ENCODE data around the gene ZC3H6. TPM values are rescaled to one million over a fixed set of nuclear protein-coding genes. Genes with fewer than 3 reads are reported as not detected.

The ZC3H6 gene
- total and polyA plus RNA-seq, 2 of the 4 experiments (the other 2 are of a cell fraction) = 0.55 to 2.0 TPM

DNA sequence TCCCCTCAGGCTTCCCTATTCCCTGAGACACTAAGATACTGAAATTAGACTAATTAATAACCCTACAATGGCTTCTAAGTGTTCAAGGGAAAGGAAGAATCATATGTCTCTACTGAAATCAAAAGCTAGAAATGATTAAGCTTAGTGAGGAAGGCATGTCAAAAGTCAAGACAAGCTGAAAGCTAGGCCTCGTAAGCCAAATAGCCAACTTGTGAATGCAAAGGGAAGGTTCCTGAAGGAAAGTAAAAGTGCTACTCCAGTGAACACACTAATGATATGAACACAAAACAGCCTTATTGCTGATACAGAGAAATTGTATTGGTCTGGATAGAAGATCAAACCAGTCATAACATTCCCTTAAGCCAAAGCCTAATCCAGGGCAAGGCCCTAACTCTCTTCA is 30.5 kb upstream of the ZC3H6 start:
- H3K79me1 ChIP-seq (ENCODE audit: low read depth in 1 of 2, low read length in 2 of 2) = no peaks in the 10 kb centered on the region
- no peak overlapping the region for H4K5ac ChIP-seq (ENCODE audit: low read depth, low read length)
- no CpG with 5 or more reads among the region's 1 CpG for WGBS, 2 experiments (ENCODE audit: extremely low coverage in 2 of 2, insufficient read length in 1 of 2)
- no peak overlapping the region for H3K56ac ChIP-seq (ENCODE audit: extremely low read depth, insufficient read depth, low read length)
- no peaks in the 10 kb centered on the region for H4K20me1 ChIP-seq (ENCODE audit: insufficient read depth, low read length)
- H2BK5ac ChIP-seq (ENCODE audit: low read depth, low read length, poor library complexity, severe bottlenecking) = no peak overlapping the region
- ChIA-PET CTCF (no interaction called here), POLR2A (ENCODE audit: unreplicated experiment) (no interaction called here)
- H3K9me3 ChIP-seq (ENCODE audit: control insufficient read depth, insufficient read depth, low read length) = no peaks in the 10 kb centered on the region
- no peak overlapping the region for H4K91ac ChIP-seq (ENCODE audit: insufficient read depth, low read depth, low read length)
- TF ChIP-seq BHLHE40 (IDR thresholded peaks at IDR 0.05; ENCODE audit: low read depth, low read length) (no peak), MAFK (IDR thresholded peaks at IDR 0.05; ENCODE audit: low read depth, low read length) (no peak), POLR2A (IDR thresholded peaks at IDR 0.05; ENCODE audit: low read depth, low read length) (no peak)
- TF ChIP-seq, protein P1, sequence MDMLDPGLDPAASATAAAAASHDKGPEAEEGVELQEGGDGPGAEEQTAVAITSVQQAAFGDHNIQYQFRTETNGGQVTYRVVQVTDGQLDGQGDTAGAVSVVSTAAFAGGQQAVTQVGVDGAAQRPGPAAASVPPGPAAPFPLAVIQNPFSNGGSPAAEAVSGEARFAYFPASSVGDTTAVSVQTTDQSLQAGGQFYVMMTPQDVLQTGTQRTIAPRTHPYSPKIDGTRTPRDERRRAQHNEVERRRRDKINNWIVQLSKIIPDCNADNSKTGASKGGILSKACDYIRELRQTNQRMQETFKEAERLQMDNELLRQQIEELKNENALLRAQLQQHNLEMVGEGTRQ (IDR thresholded peaks at IDR 0.05; ENCODE audit: low read depth, low read length) = no peak
- TF ChIP-seq, protein P2, sequence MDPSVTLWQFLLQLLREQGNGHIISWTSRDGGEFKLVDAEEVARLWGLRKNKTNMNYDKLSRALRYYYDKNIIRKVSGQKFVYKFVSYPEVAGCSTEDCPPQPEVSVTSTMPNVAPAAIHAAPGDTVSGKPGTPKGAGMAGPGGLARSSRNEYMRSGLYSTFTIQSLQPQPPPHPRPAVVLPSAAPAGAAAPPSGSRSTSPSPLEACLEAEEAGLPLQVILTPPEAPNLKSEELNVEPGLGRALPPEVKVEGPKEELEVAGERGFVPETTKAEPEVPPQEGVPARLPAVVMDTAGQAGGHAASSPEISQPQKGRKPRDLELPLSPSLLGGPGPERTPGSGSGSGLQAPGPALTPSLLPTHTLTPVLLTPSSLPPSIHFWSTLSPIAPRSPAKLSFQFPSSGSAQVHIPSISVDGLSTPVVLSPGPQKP (IDR thresholded peaks at IDR 0.05; ENCODE audit: borderline replicate concordance, low read depth, low read length) = no peak
- dilution Hi-C loops (cut with HindIII; ENCODE audit: low sequenced_read_pairs, unreplicated experiment) (no loop called here), intact Hi-C loops (cut with micrococcal nuclease) (loop anchor here (10.0 kb wide), 1 partner anchor 130 kb away; no protein-coding TSS in a partner anchor), in situ Hi-C loops (cut with MboI; ENCODE audit: low sequenced_read_pairs) (no loop called here)
- H3K9ac ChIP-seq (ENCODE audit: low read depth, low read length) = no peak overlapping the region
- H3K4me2 ChIP-seq (ENCODE audit: low read depth, low read length) = no peak overlapping the region
- peaks cover 4% of the 10 kb centered on the region; the same call in 1 of the 2 replicates for H3K36me3 ChIP-seq (ENCODE audit: control insufficient read depth, insufficient read depth, low read length)
- BruUV-seq (replicated peaks) = no TSS peak
- no peak overlapping the region for H2BK15ac ChIP-seq (ENCODE audit: low read depth, low read length)
- DNase-seq (no peak), ATAC-seq (ENCODE audit: low read depth) (no peak)
- no peak overlapping the region for H4K8ac ChIP-seq (ENCODE audit: low read depth in 2 of 2, low read length in 2 of 2)
- no peak overlapping the region for H2AK5ac ChIP-seq (ENCODE audit: low read depth, low read length)
- no peak overlapping the region for H3K4me3 ChIP-seq (ENCODE audit: insufficient read depth, low read depth, low read length)
- H3K9me1 ChIP-seq (ENCODE audit: insufficient read depth, low read length) = no peaks in the 10 kb centered on the region
- no peak overlapping the region for H2AFZ ChIP-seq (replicated peaks; ENCODE audit: low read length, poor library complexity)
- no peaks in the 10 kb centered on the region for H3K4me1 ChIP-seq (ENCODE audit: control insufficient read depth, insufficient read depth, low read length)
- no peak overlapping the region for H2BK20ac ChIP-seq (ENCODE audit: low read depth, low read length)
- H3K4ac ChIP-seq (ENCODE audit: low read depth, low read length) = no peak overlapping the region
- no peaks in the 10 kb centered on the region for H3K27me3 ChIP-seq (ENCODE audit: control insufficient read depth, insufficient read depth, low read length)
- no peak overlapping the region for H3K27ac ChIP-seq (ENCODE audit: insufficient read depth, low read length)
- H3K14ac ChIP-seq (replicated peaks; ENCODE audit: low read depth, low read length) = no peak overlapping the region
- H3K18ac ChIP-seq (ENCODE audit: low read depth, low read length) = no peak overlapping the region
- H2BK120ac ChIP-seq (ENCODE audit: low read depth, low read length) = no peak overlapping the region
- H3K23ac ChIP-seq (ENCODE audit: low read depth, low read length) = no peak overlapping the region
- no peak overlapping the region for H2AK9ac ChIP-seq (replicated peaks; ENCODE audit: low read depth, low read length, poor library complexity)

Measured in IMR-90 (cell line).